ENCODE results near the gene OSGIN1.

The OSGIN1 gene

DNA sequence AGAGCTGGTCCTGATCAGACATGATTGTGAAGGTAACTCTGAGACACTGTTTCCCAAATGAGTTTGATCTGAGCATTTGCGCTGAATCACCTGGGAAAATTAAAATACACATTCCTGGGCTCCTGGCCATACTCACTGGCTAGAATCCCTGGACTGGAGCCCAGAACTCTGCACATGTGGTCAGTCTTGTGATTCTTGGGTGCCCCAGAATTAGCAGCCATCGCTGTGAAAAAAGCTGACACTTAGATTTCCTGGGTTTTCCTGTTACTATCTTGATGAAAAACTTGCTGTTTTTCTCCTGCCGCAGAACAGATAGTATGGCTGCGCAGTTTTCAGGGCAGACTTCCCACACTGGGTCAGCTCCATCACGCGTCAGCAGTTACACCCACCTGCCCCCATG lies 39.6 kb downstream of the OSGIN1 start:
- TF ChIP-seq GATA1 (IDR thresholded peaks at IDR 0.05; ENCODE audit: low read depth, low read length) = no peak
- no peak for TF ChIP-seq POLR2A (IDR thresholded peaks at IDR 0.05; ENCODE audit: low read length)
- DNase-seq = no peak

DNA sequence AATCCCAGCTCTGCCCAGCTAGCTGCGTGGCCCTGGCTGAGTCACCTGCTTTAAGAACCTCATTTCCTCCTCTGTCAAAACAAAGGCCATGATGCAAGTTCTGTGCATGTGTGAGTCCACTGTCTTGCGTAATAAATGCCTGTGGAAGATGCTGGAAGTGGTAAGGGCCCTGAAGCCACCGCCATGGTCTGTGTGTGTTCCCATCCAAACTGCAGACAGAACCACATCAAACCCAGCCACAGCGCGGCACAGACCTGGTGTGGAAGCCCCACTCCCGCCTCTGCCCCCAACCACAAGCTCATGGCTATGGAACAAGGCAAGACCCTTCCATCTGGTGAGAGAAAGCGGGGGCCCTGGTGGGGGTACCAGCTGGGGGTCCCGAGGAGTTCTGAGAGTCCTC lies 41.0 kb downstream of the OSGIN1 start:
- no peak for DNase-seq

DNA sequence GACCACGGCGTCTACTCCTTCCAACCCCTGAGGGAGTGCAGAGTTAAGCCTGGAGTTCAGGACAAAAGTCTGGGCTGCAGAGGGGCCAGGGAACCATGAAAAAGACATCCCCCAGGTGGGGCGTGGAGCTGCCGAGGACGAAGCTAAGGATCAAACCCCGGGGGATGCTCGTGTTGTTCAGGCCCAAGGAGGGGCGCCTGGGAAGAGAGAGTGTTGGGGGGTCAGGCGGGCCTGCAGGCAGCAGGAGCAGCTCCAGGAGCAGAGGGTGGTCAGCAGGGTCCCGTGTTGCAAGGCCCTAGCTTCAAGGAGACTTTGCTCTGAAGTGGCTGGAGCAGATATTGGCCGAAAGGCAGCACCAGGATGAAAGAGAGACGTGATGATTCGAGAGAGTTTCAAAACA lies 41.7 kb downstream of the OSGIN1 start:
- TF ChIP-seq GATA1 (IDR thresholded peaks at IDR 0.05; ENCODE audit: low read depth, low read length) (no peak), POLR2A (IDR thresholded peaks at IDR 0.05; ENCODE audit: low read length) (no peak)

More for the DNA sequence above, 41.0 kb downstream of the OSGIN1 start:
- TF ChIP-seq POLR2A (IDR thresholded peaks at IDR 0.05; ENCODE audit: low read length) (no peak), GATA1 (IDR thresholded peaks at IDR 0.05; ENCODE audit: low read depth, low read length) (no peak)

DNA sequence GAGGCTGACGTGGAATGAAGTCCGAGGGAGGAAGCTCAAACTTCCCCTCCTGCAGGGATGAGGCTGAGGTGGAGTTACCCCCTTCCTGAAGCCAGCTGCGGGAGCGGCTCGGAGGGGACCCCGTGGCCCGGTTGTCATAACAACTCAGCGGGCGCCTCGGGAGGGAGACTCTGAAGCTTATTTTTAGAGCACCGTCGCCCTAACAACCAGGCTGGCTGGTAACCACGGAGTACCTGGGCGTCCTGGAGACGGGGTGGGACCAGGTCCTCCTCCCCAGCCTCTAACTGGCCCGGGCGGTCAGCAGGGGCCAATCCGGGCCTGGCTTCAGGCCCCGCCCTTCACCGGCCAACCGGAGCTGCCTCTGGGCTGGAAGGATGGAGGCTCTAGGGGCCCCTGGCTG lies 42.7 kb downstream of the OSGIN1 start:
- TF ChIP-seq POLR2A (IDR thresholded peaks at IDR 0.05; ENCODE audit: low read length) (no peak), GATA1 (IDR thresholded peaks at IDR 0.05; ENCODE audit: low read depth, low read length) (no peak)

More for the DNA sequence above, 41.7 kb downstream of the OSGIN1 start:
- no peak for DNase-seq

DNA sequence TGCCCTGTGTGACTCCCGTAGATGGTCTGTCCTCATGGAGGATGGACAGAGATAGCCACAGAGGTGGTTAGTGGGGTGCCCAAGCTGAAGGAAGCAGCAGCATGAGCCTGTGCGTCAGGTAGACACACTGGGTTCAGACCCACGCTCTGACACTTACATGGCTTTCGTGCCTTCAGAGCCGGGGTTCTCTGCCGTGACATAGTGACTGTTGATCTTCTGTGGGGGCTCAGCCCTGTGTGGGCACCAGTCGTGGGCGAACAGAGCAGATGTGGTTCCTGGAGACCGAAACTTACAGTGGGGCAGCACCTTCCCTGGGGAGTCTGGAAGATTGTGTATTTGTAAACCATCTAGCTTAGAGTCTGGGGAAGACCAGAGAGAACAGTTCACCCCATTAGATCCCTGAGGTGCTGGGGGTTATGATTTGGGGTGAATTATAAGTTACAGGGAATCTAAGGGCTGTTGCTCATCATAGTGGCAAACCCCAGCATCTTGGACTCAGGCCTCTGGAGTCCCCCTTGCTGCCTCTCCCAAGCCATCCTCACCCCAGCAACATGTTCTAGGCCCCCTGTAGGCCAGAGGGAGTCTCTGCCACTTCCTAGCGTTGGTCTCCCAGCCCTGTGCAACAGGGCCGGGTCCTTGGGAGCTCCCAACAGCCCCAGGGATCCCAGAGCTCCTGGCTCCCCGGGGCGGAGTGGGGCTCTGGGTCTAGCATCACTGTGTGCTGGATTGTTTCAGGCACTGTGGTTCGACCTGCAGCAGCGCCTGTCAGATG lies 43.6 kb downstream of the OSGIN1 start:
- DNase-seq = no peak
- TF ChIP-seq GATA1 (IDR thresholded peaks at IDR 0.05; ENCODE audit: low read depth, low read length) (no peak), POLR2A (IDR thresholded peaks at IDR 0.05; ENCODE audit: low read length) (no peak)

More for the DNA sequence above, 42.7 kb downstream of the OSGIN1 start:
- DNase-seq = no peak

DNA sequence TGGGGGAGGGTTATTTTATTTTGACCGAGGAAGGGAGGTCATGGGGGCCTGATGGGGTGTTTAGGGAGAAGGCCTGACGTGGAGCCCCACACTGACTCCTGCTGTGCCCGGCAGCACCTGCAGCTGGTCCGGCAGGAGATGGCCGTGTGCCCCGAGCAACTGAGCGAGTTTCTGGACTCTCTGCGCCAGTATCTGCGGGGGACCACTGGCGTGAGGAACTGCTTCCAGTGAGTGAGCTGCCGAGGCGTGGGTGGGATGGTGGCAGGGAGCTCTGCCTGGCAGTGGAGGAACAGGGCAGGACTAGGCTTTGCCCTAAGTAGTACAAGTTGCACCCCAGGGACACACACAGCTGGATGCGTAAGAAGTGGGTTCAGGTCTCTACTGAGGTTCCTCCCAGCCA lies 45.1 kb downstream of the OSGIN1 start:
- DNase-seq = no peak
- TF ChIP-seq GATA1 (IDR thresholded peaks at IDR 0.05; ENCODE audit: low read depth, low read length) (no peak), POLR2A (IDR thresholded peaks at IDR 0.05; ENCODE audit: low read length) (no peak)

DNA sequence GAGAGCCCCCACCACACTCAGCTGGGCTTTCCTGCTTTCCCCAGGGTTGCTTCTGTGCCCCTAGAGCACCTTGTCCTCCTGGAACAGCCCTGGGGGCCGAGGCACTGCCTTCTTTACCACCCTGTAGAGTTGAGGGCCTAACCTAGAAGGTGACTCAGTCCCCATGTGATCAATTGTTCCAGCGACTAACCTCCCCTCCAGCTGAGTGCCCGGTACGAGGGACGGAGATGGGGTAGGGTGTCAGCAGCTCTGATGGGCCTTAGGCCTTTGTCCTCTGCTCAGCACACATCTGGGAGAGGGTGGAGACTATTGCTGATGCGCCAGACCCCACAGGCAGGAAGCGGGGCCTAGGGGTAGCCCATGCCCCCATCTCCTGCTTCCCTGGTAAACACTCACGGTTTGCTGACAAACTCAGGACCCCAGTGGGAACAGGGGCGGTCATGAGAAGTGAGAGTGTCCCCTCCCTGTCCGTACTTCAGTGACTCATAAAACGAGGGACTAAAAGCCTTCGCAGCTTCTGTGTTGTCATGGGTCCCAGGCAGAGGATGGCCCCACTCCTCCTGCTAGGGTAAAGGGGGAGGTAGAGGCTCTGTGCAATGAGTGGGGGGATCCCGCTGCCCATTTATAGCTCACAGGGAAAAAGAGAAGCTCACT lies 48.1 kb downstream of the OSGIN1 start:
- DNase-seq = no peak

DNA sequence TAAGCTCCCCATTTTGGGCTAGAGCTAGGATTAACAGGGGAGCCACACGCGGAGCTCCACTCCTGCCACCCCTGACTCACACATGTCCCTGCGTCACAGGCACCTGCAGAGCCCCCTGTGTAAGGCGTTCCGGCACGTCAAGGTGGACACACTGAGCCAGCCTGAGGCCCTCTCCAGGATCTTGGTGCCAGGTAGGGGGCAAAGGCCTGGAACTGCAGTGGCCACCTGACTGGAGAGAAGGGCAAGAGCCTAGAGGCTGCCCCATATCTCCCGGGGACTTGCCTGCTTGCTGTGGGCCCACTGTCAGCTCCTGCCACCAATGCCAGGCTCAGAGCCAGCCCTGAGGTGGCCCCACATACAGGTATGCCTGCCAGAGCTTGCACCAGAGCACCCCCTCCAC lies 48.7 kb downstream of the OSGIN1 start:
- no peak for TF ChIP-seq POLR2A (IDR thresholded peaks at IDR 0.05; ENCODE audit: low read length)
- TF ChIP-seq GATA1 (IDR thresholded peaks at IDR 0.05; ENCODE audit: low read depth, low read length) = no peak

More for the DNA sequence above, 48.1 kb downstream of the OSGIN1 start:
- TF ChIP-seq POLR2A (IDR thresholded peaks at IDR 0.05; ENCODE audit: low read length) (no peak), GATA1 (IDR thresholded peaks at IDR 0.05; ENCODE audit: low read depth, low read length) (no peak)

DNA sequence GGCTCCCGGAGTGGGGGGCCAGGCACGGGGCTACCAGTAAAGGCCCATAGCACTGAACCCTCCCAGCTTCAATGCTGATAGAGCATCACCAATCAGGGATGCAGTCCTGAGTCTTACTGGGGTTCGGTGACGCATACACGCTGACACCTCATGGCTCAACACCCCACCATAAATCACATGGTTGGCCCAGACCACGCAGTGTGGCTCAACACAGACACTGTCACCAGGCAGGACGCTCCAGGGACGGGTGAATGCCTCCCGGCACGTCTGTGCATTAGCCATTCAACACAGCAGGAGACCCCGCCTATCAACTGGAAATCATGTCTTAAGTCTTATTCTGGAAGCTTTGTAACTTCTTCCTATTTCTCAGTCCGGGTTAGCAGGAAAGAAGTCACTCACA lies 50.0 kb downstream of the OSGIN1 start:
- TF ChIP-seq POLR2A (IDR thresholded peaks at IDR 0.05; ENCODE audit: low read length) = no peak
- no peak for TF ChIP-seq GATA1 (IDR thresholded peaks at IDR 0.05; ENCODE audit: low read depth, low read length)
- no peak for DNase-seq

More for the DNA sequence above, 48.7 kb downstream of the OSGIN1 start:
- DNase-seq = no peak

DNA sequence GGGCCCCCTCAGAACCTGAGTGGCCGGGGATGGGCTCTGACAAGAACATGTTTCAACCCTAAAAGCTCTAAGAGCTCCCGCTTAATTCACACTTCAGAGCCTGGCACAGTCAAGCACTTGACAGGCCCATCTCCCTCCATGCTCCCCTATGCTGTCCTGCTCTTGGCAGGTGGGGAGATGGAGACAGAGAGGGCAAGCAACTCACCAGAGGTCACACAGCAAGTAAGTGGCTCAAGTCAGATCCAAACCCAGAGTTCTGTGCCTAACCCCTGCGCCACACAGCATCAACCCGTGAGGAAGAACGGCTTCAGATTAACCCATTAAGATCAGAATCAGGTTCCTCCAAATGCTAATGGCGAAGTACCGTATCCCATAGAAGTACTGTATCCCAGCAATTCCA lies 51.4 kb downstream of the OSGIN1 start:
- no peak for TF ChIP-seq GATA1 (IDR thresholded peaks at IDR 0.05; ENCODE audit: low read depth, low read length)
- no peak for TF ChIP-seq POLR2A (IDR thresholded peaks at IDR 0.05; ENCODE audit: low read length)
- no peak for DNase-seq

DNA sequence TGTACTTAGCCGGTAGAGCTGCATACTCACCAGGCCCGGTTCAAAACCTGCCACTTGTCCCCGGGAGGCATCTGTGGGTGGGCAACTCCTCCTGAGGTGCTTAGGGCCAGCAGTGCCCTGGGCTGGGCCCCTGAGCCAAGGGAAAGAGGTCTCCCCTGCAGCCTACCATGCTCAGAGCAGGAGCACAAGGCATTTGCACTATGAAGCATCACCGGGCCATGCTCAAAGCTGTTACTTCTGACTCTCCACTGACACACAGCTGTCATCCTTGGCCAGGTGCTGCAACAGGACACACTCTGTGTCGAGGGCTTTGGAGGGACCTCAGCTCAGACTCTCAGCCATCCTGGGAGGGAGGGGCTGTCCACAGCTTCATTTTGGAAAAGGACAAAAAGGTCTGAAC lies 52.4 kb downstream of the OSGIN1 start:
- TF ChIP-seq POLR2A (IDR thresholded peaks at IDR 0.05; ENCODE audit: low read length) = no peak
- no peak for TF ChIP-seq GATA1 (IDR thresholded peaks at IDR 0.05; ENCODE audit: low read depth, low read length)

DNA sequence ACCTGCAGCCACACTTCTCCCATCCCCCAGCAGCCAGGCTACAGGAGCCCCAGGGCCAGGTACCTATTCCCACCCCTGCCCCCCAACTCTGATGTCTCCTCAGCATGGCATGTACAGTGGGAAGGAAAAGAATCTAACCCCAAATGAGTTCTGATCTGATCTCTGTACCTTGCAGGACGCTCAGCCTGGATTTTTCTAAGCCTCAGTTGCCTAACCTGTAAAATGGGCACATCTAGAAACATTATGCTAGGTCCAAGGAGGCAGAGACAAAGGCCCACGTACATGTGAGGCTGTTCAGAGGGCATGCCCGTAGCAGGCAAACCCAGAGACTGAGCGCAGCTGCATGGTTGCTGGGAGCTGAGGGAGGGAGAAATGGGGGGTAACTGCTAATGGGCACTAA lies 54.5 kb downstream of the OSGIN1 start:
- no peak for DNase-seq
- TF ChIP-seq GATA1 (IDR thresholded peaks at IDR 0.05; ENCODE audit: low read depth, low read length) (no peak), POLR2A (IDR thresholded peaks at IDR 0.05; ENCODE audit: low read length) (no peak)

More for the DNA sequence above, 52.4 kb downstream of the OSGIN1 start:
- DNase-seq = no peak

DNA sequence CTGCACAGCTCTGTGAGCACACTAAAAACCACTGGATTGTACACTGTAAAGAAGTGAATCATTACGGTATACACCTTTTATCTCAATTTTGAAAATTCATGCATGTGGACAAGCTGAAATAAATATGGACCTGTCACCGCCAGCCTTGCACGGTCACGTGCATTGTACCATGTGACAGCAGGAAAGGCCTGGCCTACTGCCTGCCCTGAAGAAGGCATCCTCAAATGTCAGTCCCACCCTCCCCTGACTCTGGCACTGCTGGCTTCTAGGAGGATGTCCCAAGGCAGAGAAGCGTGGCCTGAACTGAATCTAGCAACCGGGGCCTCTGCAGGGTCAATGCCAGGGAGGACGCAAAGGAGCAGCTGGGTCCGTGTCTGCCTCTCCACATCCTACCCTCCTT lies 54.9 kb downstream of the OSGIN1 start:
- TF ChIP-seq POLR2A (IDR thresholded peaks at IDR 0.05; ENCODE audit: low read length) (no peak), GATA1 (IDR thresholded peaks at IDR 0.05; ENCODE audit: low read depth, low read length) (no peak)
- DNase-seq = no peak

DNA sequence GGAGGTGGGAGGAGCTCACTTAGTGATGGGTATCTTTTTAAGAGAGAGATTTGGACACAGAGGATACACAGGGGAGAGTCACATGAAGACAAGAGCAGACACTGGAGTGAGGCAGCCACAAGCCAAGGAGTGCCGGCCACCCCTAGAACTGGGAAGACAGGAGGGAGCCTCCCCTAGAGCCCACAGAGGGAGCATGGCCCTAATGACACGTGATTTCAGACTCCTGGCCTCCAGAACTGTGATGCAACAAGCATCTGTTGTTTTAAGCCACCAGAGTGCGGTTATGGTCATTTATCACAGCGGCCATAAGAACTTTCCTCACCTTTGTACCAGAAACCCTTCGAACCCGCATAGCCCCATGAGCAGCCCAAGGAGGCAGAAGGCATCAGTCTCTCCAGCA lies 56.2 kb downstream of the OSGIN1 start:
- no peak for TF ChIP-seq POLR2A (IDR thresholded peaks at IDR 0.05; ENCODE audit: low read length)
- no peak for TF ChIP-seq GATA1 (IDR thresholded peaks at IDR 0.05; ENCODE audit: low read depth, low read length)
- no peak for DNase-seq

Measured in erythroblast (primary cell).